LNCaP clone FGC (cell line): ENCODE data around the gene ASIC1.
A peak's percentile ranks its signal among the peaks of the same experiment; 100 is the strongest.

Experiments
- DNase-seq: peaks from one replicate; pipeline ENCODE4 v3.0.0-alpha.2; 2011; ENCODE audit warnings: low read depth
- H3K4me3 ChIP-seq: 2 replicates; pipeline ENCODE4 v1.5.1; 2011; ENCODE audit warnings: mild to moderate bottlenecking, low read depth, low read length, control low read depth
- TF ChIP-seq, protein P1 (sequence below): IDR thresholded peaks from 2 replicates; pipeline ENCODE4 v1.5.1; 2012; ENCODE audit warnings: mild to moderate bottlenecking; ENCODE audit not compliant: control insufficient read depth, insufficient read depth; ENCODE audit errors: extremely low read depth

Gene ASIC1

GRCh38 chr12:50087995-50088394, 30.6 kb downstream of the ASIC1 start:
- TF ChIP-seq, protein P1, sequence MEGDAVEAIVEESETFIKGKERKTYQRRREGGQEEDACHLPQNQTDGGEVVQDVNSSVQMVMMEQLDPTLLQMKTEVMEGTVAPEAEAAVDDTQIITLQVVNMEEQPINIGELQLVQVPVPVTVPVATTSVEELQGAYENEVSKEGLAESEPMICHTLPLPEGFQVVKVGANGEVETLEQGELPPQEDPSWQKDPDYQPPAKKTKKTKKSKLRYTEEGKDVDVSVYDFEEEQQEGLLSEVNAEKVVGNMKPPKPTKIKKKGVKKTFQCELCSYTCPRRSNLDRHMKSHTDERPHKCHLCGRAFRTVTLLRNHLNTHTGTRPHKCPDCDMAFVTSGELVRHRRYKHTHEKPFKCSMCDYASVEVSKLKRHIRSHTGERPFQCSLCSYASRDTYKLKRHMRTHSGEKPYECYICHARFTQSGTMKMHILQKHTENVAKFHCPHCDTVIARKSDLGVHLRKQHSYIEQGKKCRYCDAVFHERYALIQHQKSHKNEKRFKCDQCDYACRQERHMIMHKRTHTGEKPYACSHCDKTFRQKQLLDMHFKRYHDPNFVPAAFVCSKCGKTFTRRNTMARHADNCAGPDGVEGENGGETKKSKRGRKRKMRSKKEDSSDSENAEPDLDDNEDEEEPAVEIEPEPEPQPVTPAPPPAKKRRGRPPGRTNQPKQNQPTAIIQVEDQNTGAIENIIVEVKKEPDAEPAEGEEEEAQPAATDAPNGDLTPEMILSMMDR: no peak
- DNase-seq: no peak
- no peak overlapping the region for H3K4me3 ChIP-seq

DNA sequence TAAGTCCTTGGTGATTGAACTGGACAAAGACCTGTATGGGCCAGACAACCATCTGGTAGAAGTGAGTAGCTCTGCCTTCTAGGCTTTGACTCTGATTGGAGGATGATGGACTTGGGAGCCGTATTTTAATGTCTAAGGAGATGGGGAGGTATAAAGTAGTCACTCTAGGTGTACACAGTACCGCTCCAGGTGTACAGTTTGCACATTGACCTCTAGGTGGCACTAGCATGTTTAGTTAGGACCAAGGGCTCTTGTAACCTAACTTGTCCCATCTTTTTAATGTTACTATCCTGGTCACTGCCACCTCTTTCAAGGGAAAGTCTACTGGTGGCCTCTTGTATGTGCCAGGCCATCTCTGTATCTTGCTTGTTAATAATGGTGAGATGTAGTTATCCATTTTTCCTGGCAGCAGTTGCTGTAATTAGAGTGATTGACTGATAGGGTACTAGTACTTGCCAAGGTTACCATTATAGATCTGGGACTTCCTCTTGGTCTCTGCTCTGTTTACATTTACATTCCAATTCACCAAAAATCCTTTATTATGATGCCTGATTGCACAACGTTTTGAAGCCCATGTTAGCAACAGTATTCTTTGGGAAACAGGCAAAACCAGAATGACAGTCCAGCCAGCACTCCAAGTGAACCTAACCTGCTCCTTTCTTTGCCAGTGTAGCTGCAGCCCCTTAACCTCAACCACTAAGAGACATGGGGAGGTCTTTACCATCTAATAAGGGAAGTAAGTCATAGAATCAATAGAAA, 31.4 kb downstream of the ASIC1 start:
- DNase-seq: no peak
- TF ChIP-seq, protein P1: peak; percentile 82

DNA sequence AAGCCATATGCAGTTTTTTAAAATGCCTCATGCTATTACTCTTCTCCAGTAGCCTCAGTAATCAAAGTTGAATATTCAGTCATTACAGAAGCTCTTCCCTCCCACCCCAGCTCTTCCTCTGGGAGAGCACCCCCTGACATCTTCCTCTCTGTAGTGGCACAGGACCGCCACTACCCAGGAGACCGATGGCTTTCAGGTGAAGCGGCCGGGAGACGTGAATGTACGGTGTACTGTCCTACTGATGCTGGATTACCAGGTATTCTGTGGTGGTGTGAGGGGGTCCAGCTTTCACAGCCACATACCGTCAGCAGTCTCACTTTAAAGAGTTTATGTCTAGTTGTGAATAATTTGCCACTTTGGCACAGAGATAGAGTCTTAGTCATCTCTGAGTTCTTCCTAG, 32.3 kb downstream of the ASIC1 start:
- DNase-seq: no peak
- TF ChIP-seq, protein P1: no peak
- no peak overlapping the region for H3K4me3 ChIP-seq

More for the DNA sequence above, 31.4 kb downstream of the ASIC1 start:
- no peak overlapping the region for H3K4me3 ChIP-seq

DNA sequence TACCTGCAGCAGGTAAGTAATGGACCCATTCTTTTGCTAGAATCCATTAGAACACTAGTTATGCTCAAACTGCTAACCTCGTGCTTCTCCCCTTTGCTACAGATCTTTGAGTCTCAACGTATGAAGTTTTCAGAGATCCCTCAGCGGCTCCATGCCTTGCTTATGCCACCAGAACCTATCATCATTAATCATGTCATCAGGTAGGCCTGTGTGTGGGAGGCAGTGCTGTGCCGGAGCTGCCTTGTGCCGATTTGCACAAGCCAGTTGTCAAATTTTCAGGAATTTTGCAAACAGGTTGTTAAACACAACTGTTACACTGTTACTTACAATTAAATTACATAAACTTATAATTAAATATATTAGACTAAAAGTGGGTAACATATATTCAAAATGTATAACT, 33.0 kb downstream of the ASIC1 start:
- TF ChIP-seq, protein P1: no peak
- no peak overlapping the region for H3K4me3 ChIP-seq

GRCh38 chr12:50097952-50098351, 40.6 kb downstream of the ASIC1 start:
- no peak overlapping the region for H3K4me3 ChIP-seq
- no peak for DNase-seq
- TF ChIP-seq, protein P1: no peak

More for the DNA sequence above, 33.0 kb downstream of the ASIC1 start:
- no peak for DNase-seq

DNA sequence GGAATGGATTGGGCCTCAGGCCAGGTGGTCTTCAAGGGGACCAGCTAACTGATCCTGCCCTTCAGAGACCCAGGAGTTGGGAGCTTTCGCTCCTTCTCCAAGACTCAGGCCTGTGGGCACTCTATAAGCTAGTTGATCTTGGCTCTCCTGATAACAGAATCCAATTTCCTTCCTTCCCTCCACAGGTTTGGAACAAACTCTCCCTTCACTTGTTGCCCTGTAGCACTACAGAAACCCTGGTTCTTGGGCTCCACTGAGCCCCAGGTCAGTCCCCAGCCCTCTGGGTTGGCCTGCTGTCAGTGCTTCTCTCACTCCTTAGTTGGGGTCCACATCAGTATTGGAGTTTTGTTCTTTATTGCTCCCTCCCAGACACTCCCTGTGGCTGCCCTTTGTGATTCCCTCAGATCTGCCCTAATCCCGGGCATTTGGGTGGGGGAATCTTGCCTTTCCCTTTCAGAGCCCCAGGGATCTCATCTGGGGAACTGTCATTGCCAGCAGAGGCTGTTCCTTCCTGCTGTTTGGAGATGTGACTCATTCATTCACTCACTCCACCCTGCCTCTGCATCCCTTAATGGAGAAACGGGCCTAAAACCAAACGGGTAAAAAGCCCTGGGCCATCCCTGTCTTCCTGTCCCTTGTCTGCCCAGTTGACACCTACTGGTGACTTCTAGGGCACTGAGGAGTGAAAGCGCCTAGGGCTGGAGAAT, 42.1 kb downstream of the ASIC1 start:
- H3K4me3 ChIP-seq: no peak overlapping the region
- DNase-seq: no peak
- TF ChIP-seq, protein P1: no peak
